Neural cell (in vitro differentiated cells): ENCODE results near the gene FAF1. TPM values are rescaled to one million over a fixed set of nuclear protein-coding genes. Genes with fewer than 3 reads are reported as not detected.
A peak's percentile ranks its signal among the peaks of the same experiment; 100 is the strongest.

ENCODE experiments used
- H2AFZ ChIP-seq: fragments of 200-600, 300-800 bp; sonication (generic), shearing (Covaris generic); 2 replicates; pipeline ENCODE4 v1.6.0; 2014; ENCODE audit warnings: low read depth, mild to moderate bottlenecking, antibody characterized with exemption, low read length, moderate library complexity
- H3F3A ChIP-seq: fragments of 200-600 bp; shearing (Covaris generic); 2 replicates; pipeline ENCODE4 v1.6.1; 2016; ENCODE audit warnings: mild to moderate bottlenecking, moderate library complexity, mixed read lengths, antibody characterized with exemption, low read length; ENCODE audit not compliant: insufficient read depth, poor library complexity, severe bottlenecking
- H3K27ac ChIP-seq: fragments of 200-600, 300-800 bp; sonication (generic), shearing (Covaris generic); 2 replicates; pipeline ENCODE4 v1.5.1; 2014; ENCODE audit warnings: mild to moderate bottlenecking, low read length, moderate library complexity
- H3K27me3 ChIP-seq: fragments of 300-800, 200-600 bp; sonication (generic), shearing (Covaris generic); 2 replicates; pipeline ENCODE4 v1.6.0; 2014; ENCODE audit warnings: mild to moderate bottlenecking, low read depth, low read length, moderate library complexity; ENCODE audit not compliant: insufficient read depth
- H3K36me3 ChIP-seq: fragments of 300-800, 200-600 bp; sonication (generic), shearing (Covaris generic); 2 replicates; pipeline ENCODE4 v1.5.1; 2014; ENCODE audit warnings: mild to moderate bottlenecking, antibody characterized with exemption, low read length, moderate library complexity; ENCODE audit not compliant: insufficient read depth
- H3K4me2 ChIP-seq: fragments of 300-800, 200-600 bp; sonication (generic), shearing (Covaris generic); 2 replicates; pipeline ENCODE4 v1.6.0; 2014; ENCODE audit warnings: mild to moderate bottlenecking, low read length
- H3K4me3 ChIP-seq: fragments of 300-800, 200-600 bp; sonication (generic), shearing (Covaris generic); 2 replicates; pipeline ENCODE4 v1.5.1; 2014; ENCODE audit warnings: mild to moderate bottlenecking, low read length, moderate library complexity
- H3K79me2 ChIP-seq: fragments of 200-600 bp; shearing (Covaris generic); replicated peaks from 2 replicates; pipeline ENCODE4 v1.6.0; 2014; ENCODE audit warnings: mild to moderate bottlenecking, low read length, moderate library complexity; ENCODE audit not compliant: insufficient read depth
- H3K9ac ChIP-seq: fragments of 300-800, 200-600 bp; sonication (generic), shearing (Covaris generic); 2 replicates; pipeline ENCODE4 v1.6.1; 2016; ENCODE audit warnings: mild to moderate bottlenecking, low read length, mixed read lengths
- H3K9me2 ChIP-seq: fragments of 200-600 bp; shearing (Covaris generic); 2 replicates; pipeline ENCODE4 v1.6.1; 2016; ENCODE audit warnings: mild to moderate bottlenecking, low read length, mixed read lengths; ENCODE audit not compliant: insufficient read depth
- H3K9me3 ChIP-seq: fragments of 200-600, 300-800 bp; sonication (generic), shearing (Covaris generic); 2 replicates; pipeline ENCODE4 v1.6.1; 2016; ENCODE audit warnings: mild to moderate bottlenecking, mixed run types, low read length, moderate library complexity, mixed read lengths
- H4K20me1 ChIP-seq: fragments of 200-600 bp; shearing (Covaris generic); 2 replicates; pipeline ENCODE4 v1.6.1; 2016; ENCODE audit warnings: mild to moderate bottlenecking, mixed run types; ENCODE audit not compliant: insufficient read depth
- CTCF ChIP-seq: fragments of 450-650 bp; IDR thresholded peaks from 2 replicates; pipeline ENCODE4 v1.5.1; 2014; ENCODE audit warnings: antibody characterized with exemption, mild to moderate bottlenecking, moderate library complexity; ENCODE audit not compliant: poor library complexity, severe bottlenecking
- EP300 ChIP-seq: fragments of 450-650 bp; conservative IDR thresholded peaks from 2 replicates; pipeline ENCODE4 v1.6.1; 2014; ENCODE audit warnings: antibody characterized with exemption, mild to moderate bottlenecking, moderate library complexity; ENCODE audit not compliant: poor library complexity, severe bottlenecking
- EZH2 ChIP-seq: fragments of 200-600, 300-800 bp; shearing (Covaris generic), sonication (generic); IDR thresholded peaks from 2 replicates; pipeline ENCODE4 v1.6.1; 2014; ENCODE audit warnings: antibody characterized with exemption, low read length, borderline replicate concordance, mild to moderate bottlenecking; ENCODE audit not compliant: insufficient read depth, poor library complexity, severe bottlenecking
- MXI1 ChIP-seq: fragments of 450-650 bp; conservative IDR thresholded peaks from 2 replicates; pipeline ENCODE4 v1.6.1; 2014; ENCODE audit warnings: antibody characterized with exemption, mild to moderate bottlenecking; ENCODE audit not compliant: poor library complexity, severe bottlenecking
- POLR2AphosphoS5 ChIP-seq: IDR thresholded peaks from 2 replicates; pipeline ENCODE4 v1.6.1; 2012
- RAD21 ChIP-seq: fragments of 450-650 bp; conservative IDR thresholded peaks from 2 replicates; pipeline ENCODE4 v1.6.1; 2014; ENCODE audit warnings: antibody characterized with exemption, mild to moderate bottlenecking, moderate library complexity
- REST ChIP-seq: IDR thresholded peaks from 2 replicates; pipeline ENCODE4 v1.6.1; 2012; ENCODE audit warnings: borderline replicate concordance
- SMC3 ChIP-seq: fragments of 450-650 bp; conservative IDR thresholded peaks from 2 replicates; pipeline ENCODE4 v1.6.1; 2014; ENCODE audit warnings: antibody characterized with exemption, mild to moderate bottlenecking, moderate library complexity; ENCODE audit not compliant: poor library complexity
- TAF1 ChIP-seq: IDR thresholded peaks from 2 replicates; pipeline ENCODE4 v1.6.1; 2012; ENCODE audit warnings: low read depth
- polyA plus RNA-seq: library from polyadenylated mRNA; depleted of rRNA; stranded (reverse); fragments of >200 nt; gene quantifications from 2 replicates; pipeline ENCODE4 v1.2.3, GENCODE V29; 2014

The FAF1 gene
- polyA plus RNA-seq, 1 donor from 2014 or later = 52.1 TPM

- H3K9ac ChIP-seq = no peak overlapping the region
- TF ChIP-seq EZH2 = no peak
- no peak for TF ChIP-seq TAF1
- no peak for TF ChIP-seq MXI1
- no peak for TF ChIP-seq SMC3
- no peak for TF ChIP-seq CTCF
- no peak for TF ChIP-seq RAD21
- TF ChIP-seq REST = no peak
- no peak for TF ChIP-seq POLR2AphosphoS5
- TF ChIP-seq EP300 = no peak
- H3K27me3 ChIP-seq = peaks cover 100% of the 10 kb centered on the region
- no peak overlapping the region for H2AFZ ChIP-seq
- H3K9me3 ChIP-seq = peaks cover 4% of the 10 kb centered on the region
- H3F3A ChIP-seq = no peaks in the 10 kb centered on the region
- H3K27ac ChIP-seq = no peak overlapping the region
- H4K20me1 ChIP-seq = no peaks in the 10 kb centered on the region
- H3K9me2 ChIP-seq = no peaks in the 10 kb centered on the region
- no peaks in the 10 kb centered on the region for H3K79me2 ChIP-seq
- H3K36me3 ChIP-seq = no peaks in the 10 kb centered on the region
- no peak overlapping the region for H3K4me2 ChIP-seq
- no peak overlapping the region for H3K4me3 ChIP-seq
Observed at GRCh38 chr1:50426108-50426700, 533.9 kb downstream of the FAF1 start.

- H3F3A ChIP-seq = no peaks in the 10 kb centered on the region
- H3K4me2 ChIP-seq = no peak overlapping the region
- no peaks in the 10 kb centered on the region for H3K79me2 ChIP-seq
- no peaks in the 10 kb centered on the region for H4K20me1 ChIP-seq
- H3K9ac ChIP-seq = no peak overlapping the region
- no peak overlapping the region for H2AFZ ChIP-seq
- no peaks in the 10 kb centered on the region for H3K36me3 ChIP-seq
- H3K4me3 ChIP-seq = no peak overlapping the region
- peaks cover 4% of the 10 kb centered on the region for H3K9me3 ChIP-seq
- TF ChIP-seq EP300 = no peak
- peak; percentile 47 for TF ChIP-seq POLR2AphosphoS5
- H3K27ac ChIP-seq = no peak overlapping the region
- H3K27me3 ChIP-seq = peaks cover 100% of the 10 kb centered on the region
- no peaks in the 10 kb centered on the region for H3K9me2 ChIP-seq
Observed at GRCh38 chr1:50425376-50426107, 534.5 kb downstream of the FAF1 start.
